NOMO-1 treated with DMSO at 0.1 percent for 48 hours (cell line): Measurements from ENCODE around the gene TMEM258.

Source experiments
- DNase-seq: peaks from one replicate; lab custom pipeline; 2025; ENCODE audit not compliant: unreplicated experiment; lab: John Stamatoyannopoulos, UW

Gene TMEM258

DNA sequence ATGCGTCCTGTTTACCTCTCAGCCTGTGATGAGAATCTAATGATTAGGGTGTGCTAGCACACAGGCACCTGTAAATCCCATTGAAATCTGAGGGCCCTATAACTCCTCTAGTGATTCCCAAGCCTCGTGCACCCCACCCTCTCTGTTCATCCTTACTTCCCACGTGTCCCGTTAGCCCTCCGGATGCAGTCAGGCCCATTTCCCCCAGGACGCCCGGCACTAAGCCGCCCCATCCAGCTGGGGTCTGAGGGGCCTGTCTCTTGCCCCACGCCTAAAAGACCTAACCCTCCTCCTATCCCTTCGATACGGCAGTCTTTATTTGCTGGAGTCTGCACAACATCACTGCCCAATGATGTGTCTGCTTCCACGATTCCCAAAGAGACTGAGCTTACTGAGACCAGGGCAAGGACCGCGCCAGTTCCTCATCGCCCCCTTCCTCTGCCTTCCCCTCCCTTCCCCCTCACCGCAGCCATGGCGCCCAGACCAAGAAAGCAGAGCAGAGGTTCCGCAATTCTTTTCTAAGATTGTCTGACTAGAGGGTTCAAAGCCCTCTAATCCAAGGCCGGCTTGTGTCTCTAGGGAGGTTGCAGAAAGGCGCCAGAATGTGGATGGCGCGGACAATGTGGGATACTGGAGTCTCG is 34.7 kb upstream of the TMEM258 start:
- DNase-seq = peak; percentile 67

DNA sequence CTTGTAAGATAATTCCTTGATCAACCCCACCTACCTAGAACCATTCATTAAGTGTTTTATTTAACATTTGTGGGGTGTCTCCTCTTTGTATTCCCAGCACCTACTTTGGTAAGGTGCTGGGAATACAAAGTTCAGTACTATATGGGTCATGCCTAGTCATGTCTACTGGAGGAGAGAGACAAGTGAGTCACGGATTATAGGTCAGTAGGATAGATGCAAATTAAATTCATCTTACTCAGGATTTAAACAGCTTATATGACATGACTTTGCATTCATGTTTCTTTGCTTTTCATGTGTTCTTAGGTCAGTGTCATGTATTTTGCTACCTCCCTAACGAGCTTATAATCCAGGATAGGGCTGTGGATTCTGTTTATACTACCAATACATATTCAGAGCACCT is 27.8 kb upstream of the TMEM258 start:
- no peak for DNase-seq

DNA sequence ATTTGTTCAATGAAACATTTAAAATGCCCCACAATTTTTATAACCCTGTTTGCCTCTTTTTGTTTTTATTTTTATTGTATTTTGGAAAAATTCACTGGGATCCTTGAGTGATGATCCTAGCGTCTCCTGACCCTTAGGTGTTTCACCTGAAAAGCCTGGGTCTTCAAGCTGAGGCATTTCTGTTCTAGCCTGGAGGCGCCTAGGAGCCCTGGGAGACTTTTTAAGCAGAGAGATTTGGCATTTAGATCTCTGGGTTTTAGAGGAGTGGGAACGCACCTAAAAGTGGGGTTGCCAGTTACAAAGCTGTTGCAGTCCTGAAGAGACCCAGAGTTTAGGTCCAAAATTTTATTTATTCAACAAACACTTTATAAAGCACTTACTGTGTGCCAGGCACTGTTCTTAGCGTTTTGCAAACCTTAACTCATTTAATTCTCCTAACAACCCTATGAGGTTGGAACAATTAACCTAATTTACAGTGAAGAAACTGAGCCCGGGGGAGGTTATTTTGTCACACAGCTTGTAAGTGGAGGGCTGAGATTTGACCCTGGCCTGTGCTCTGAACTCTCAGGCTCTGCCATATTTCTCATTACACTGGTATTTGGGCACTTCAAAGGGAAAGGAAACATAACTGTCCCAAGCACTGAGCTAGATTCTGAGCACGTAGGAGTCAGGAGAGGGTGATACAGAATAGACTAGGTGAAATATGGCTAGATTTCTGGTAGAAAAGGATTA is 25.2 kb upstream of the TMEM258 start:
- no peak for DNase-seq

DNA sequence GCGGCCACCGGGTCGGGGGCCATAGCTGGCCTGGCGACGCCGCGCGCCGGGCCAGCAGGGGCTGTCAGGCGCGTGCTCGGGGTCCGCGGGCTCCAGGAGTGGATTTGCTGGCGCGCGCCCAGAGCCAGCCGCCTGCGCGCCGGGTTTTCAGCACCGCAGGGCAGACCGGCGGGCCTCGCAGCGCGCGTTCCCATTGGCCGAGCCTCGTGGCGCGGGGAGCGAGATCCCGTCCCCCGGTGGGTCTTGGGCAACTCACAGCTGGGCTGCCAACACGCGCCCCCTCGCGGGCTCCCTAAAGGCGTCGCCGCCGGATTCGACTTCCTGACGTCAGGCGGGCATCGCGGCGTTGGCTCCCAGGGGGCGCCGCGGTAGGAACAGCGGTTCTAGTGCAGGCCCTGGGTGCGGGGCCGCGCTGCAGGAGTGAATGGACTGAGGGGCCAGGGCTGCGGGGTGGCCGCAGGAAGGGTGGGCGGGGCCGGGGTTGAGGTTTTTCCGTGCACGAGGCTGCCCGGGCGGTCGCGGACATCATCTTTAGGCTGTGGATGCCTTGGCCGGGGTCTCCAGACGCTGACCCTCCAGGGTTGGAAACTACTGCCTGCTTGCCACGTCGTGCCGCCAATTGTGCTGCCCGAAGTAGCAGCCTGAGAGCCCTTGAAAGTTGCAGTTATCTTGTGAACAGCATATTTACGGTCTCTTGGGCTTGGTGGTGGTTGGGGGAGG is 24.5 kb upstream of the TMEM258 start, which contains the start of gene FADS1:
TSS of gene FADS1 (minus strand) at position 268 of the 720 bp plus-strand sequence. CDS start at position 194, 74 bp downstream.
- peak; percentile 97 for DNase-seq

- DNase-seq = peak; percentile 38
Measured at GRCh38 chr11:61815790-61816735, 23.7 kb upstream of the TMEM258 start.

DNA sequence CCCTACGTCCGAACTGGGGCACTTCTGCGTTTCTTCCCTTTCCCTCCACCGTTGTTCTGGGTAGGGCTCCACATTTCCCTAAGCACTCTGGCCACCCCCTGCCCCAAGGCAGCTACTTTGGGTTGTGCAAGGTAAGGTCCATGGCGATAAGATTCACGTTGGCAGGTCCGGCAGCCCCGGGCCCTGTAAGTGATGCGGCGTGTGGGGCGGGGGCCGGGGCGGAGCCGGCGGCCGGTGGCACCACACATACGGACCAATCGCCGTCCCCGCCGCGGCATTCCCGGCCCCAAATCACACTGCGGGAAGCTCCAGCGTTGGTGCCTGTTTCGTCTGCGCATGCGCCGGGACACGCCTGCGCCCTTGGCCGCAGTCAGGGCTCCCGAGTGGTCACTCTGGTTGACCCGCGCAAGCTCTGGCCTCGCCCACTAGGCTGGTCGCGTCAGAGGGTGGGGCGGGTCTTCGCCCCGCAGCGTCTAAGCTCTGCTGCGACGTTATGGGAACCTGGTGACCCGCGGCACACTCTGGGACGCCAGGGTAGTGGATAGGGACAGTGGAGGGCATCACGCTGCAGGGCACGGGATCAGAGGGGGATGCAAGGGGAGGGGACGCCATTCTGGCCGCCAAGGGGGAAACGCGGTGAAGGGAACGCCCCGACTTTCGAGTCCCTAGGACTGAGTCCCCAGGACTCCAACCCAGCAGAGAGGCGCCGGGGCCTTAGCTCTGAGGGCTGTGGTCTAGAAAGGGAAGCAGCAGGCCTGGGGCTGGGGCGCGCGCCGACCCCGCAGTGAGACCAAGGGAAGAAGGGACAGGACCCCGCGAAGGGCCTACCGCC is 22.8 kb upstream of the TMEM258 start:
- peak; percentile 75 for DNase-seq

- peak; percentile 53 for DNase-seq
Measured at GRCh38 chr11:61814247-61814957, 22.0 kb upstream of the TMEM258 start.

- DNase-seq = no peak
Measured at GRCh38 chr11:61812736-61813411, 20.5 kb upstream of the TMEM258 start.

DNA sequence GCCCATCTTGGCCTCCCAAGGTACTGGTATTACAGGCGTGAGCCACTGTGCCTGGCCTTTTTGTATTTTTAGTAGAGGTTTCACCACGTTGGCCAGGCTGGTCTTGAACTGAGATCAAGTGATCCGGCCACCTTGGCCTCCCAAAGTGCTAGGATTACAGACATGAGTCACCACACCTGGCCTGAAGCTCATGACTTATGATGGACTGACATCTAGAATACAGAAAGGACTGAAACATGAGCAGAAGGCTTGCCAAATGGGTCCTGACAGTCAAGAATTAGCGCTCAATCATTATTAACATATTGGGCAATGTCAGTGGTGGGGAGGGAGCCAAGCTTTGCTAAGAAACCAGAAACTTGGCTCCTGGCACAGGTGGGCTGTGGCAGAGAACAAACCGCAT is 19.4 kb upstream of the TMEM258 start:
- DNase-seq = no peak

DNA sequence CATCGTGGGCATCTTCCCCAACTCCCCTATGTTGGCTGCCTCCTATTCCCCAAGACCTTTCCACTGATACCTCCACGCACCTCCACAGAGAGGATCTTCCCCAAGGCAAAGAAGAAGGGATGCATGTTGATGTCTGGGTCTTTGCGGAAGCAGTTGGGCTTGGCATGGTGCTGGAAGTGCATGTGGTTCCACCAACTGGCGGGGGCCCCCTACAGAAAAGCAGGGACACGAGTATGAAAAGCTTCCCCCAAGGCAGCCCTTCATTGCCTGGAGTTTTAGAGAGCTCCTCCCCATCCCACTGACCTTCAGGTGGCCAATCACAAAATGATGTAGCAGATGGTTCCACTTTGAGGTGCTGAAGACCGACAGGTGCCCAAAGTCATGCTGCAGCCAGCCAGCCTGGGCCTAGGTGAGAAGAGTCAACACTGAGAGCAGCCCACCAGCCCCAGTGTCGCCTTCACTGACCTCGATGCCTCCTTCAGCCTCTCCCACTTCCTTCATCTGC is 18.3 kb upstream of the TMEM258 start:
- no peak for DNase-seq

DNA sequence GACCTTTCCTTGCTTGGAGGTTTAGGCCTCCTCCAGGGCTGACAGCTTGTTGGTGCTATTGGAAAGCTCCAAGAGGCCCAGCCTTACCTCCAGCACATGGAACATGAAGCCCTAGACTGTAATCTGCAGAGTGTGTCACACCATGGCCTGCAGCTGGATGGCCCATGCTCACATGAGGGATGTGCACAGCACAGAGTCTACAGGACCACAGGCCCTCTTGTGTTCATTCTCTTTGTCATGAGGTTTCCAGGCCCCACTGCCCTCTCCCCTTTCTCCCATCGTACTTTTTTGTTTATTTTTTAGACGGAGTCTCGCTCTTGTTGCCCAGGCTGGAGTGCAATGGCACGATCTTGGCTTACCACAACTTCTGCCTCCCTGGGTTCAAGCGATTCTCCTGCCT is 14.4 kb upstream of the TMEM258 start:
- DNase-seq = no peak

- DNase-seq = no peak
Measured at GRCh38 chr11:61805146-61805545, 12.7 kb upstream of the TMEM258 start.

GRCh38 chr11:61803889-61804647 is 11.7 kb upstream of the TMEM258 start:
- no peak for DNase-seq

DNA sequence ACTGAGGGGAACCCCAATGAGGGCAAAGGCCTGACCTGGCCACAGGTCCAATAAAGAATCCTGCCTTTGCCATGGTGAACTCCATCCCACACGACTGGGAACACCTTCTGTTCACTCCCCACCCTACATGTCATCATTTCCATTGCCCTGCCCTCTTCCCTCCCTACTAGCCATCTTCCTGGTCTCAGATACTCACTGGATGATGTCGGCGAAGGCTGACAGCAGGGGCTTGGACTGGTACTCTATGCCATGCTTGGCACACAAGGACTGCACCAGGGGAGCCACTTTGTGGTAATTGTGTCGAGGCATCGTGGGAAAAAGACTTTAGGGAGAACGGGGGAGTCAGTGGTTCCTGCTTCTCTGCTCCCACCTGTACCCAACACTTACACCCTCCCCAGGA is 10.2 kb upstream of the TMEM258 start:
- no peak for DNase-seq

DNA sequence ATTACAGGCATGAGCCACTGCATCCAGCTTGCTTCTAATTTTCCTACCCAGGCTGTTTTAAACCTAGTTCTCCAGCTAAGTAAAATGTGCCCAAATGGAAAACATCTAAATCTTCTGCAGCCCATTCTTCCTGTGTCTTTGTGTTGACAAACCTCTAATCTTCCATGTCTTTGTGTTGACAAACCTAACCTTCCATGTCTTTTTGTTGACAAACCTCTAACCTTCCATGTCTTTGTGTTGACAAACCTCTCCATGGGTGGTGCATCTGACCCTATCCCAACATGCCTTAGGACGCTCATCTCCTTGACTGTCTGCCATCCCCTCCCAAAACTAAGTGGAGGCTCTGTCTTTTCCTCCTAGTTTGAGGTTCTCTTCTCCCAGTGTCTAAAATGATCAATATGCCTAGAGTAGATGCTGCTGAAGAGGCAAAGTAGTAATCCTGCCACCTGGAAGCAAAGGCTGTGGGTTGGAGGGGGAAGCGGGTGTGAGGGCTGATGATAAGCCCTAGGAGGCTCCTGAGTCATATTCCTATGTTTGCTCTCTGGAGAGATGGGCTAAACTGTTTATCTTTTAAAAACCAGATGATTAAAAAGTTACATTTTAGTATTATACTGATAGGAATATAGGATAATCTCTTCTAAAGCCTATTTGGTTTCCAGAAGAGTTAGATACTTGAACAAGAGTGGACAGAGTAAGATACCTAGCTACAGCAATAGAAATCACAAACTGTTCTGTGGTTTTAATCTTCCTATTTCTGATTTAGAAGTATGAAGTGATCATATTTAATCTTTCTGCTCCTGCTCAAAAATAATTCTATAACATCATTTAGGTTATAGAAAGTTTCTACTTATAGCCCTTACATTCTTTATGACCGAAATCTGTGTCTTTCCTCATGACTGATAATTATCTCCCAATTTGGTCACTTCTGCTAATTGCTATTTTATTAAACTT is 8.2 kb upstream of the TMEM258 start:
- DNase-seq = no peak

- DNase-seq = no peak
Measured at GRCh38 chr11:61799665-61800284, 7.4 kb upstream of the TMEM258 start.
